Thymus (tissue), 11 donors: ENCODE results near the gene HOXA4. TPM values are rescaled to one million over a fixed set of nuclear protein-coding genes. Genes with fewer than 3 reads are reported as not detected.

Experiments used
- DNase-seq, 9 donors: peaks; one replicate each; pipeline ENCODE4 v3.0.0-alpha.2; 2013; ENCODE audit warnings: low spot score in 9 of 9, low read depth in 6 of 9, missing footprints in 1 of 9
- H3K27ac ChIP-seq, 2 donors: one replicate each; pipeline ENCODE4 v1.5.1; 2013; ENCODE audit warnings: control low read depth in 1 of 2, low read depth in 1 of 2, low read length in 1 of 2, mild to moderate bottlenecking in 1 of 2, moderate library complexity in 1 of 2
- H3K27me3 ChIP-seq, 2 donors: one replicate each; pipeline ENCODE4 v1.5.1; 2013; ENCODE audit warnings: low read length in 1 of 2; ENCODE audit not compliant: control insufficient read depth in 2 of 2, insufficient read depth in 1 of 2
- H3K36me3 ChIP-seq, 2 donors: one replicate each; pipeline ENCODE4 v1.5.1; 2013; ENCODE audit warnings: low read length in 1 of 2, mild to moderate bottlenecking in 1 of 2, moderate library complexity in 1 of 2; ENCODE audit not compliant: control insufficient read depth in 2 of 2, insufficient read depth in 2 of 2
- H3K4me1 ChIP-seq, 2 donors: one replicate each; pipeline ENCODE4 v1.5.1; 2013; ENCODE audit warnings: low read length in 2 of 2; ENCODE audit not compliant: control insufficient read depth in 2 of 2, insufficient read depth in 2 of 2
- H3K4me3 ChIP-seq, 2 donors: one replicate each; pipeline ENCODE4 v1.5.1; 2013; ENCODE audit warnings: low read length in 2 of 2, control low read depth in 1 of 2, mild to moderate bottlenecking in 1 of 2
- H3K9me3 ChIP-seq, 2 donors: one replicate each; pipeline ENCODE4 v1.5.1; 2013; ENCODE audit warnings: low read length in 1 of 2, mild to moderate bottlenecking in 1 of 2; ENCODE audit not compliant: control insufficient read depth in 2 of 2, insufficient read depth in 1 of 2
- WGBS: extraction: QIAGEN DNeasy Blood & Tissue Kit; methylation state at CpG from one replicate; pipeline ENCODE4 v1.1.7; 2013; 5-methylcytosine and 5-hydroxymethylcytosine counted together
- polyA plus RNA-seq: library from polyadenylated mRNA; stranded (reverse); fragments of 200-250 nt; gene quantifications from one replicate; pipeline ENCODE4 v1.2.3, GENCODE V29; 2013
- total RNA-seq: library from RNA; stranded (reverse); fragments of 120-200 nt; gene quantifications from one replicate; pipeline ENCODE4 v1.2.4, GENCODE V29; 2013
- donor health status: healthy.

HOXA4 gene
- total and polyA plus RNA-seq, 2 donors, result 0.42 to 3.0 TPM

DNA sequence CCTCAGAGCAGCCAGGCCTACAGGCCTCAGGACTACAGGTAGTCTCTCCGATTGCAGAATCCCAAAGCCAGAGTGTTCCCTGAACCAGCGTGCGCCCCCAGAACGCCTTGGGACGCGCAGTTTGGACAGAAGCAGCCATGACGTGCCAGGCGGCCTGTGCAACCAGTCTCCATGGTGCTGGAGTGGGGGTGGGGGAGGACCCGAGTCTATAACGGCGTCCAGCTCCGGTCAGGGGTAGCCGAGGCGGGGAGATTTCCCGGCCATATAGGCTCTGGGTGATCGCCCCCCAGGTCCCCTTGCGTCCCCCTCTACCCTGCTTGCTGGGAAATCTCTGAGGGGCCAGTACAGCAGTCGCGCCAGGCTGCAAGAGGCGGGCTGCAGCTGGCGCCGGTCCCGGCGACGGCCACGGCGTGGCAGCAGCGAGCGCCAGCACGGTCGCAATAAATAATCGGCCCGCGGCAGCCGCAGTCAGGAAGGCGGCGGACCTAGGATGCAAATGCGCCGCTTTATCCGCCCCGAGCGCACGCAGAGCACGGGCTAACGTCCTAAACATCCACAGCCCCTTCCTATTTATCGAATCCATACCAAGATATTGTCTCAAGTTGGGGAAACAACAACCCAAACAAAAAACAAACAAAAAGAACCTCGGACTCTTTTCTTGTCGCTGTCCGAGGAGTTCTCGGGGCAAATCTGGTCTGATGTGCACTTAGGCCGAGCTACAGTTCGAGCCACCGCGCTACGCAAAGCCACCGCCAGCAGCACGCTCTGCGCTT is 20.2 kb upstream of the HOXA4 start:
- Histone ChIP-seq H3K9me3 (peaks cover 0 to 51% of the 10 kb centered on the region in 2 donors), H3K4me1 (peaks cover 24 to 51% of the 10 kb centered on the region in 2 donors), H3K36me3 (no peaks in the 10 kb centered on the region), H3K27ac (no peak overlapping the region), H3K4me3 (peak overlapping the region; percentile 26 to 38), H3K27me3 (peaks cover 86 to 100% of the 10 kb centered on the region in 2 donors)
- under 1% methylated on average over 58 of the region's 58 CpGs for WGBS
- peak in 3 of 9 donors; percentile 56 to 78 (median 70) for DNase-seq

DNA sequence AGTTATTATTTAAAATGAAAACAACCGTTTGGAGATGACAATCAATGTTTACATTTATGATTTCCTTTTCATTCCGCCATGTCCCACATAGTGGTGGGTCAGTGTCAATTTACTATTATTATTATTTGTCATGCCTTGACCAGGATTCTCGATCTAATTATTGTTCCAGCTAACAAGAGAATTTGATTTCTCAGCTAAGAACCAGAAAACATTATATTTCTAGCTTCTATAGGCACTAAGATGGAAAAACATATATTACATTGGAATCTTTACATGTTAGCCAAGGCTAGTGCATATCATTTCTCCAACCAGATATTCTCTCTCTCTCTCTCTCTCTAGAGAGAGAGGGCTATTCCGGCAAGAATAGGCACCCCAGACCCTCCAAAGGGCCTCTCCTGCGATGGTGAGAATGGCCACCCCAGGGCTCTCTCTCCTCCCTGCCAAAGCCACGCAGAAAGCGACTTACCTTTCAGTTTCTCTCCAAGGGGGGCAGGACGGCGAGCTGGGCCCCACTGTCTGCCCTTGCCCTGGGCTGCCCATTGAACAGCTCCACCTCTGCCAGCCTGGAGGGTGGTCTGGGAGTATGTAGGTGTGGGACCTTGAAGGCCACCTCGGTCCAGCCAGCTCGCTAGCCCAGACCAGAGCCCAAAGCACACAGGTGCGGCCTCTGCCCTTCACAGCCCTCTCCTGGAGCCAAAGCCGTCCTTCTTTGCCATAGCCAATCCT is 19.4 kb upstream of the HOXA4 start:
- peaks cover 18 to 43% of the 10 kb centered on the region in 2 donors for H3K4me1 ChIP-seq
- no peak overlapping the region for H3K27ac ChIP-seq
- H3K36me3 ChIP-seq, result no peaks in the 10 kb centered on the region
- peaks cover 0 to 50% of the 10 kb centered on the region in 2 donors for H3K9me3 ChIP-seq
- H3K4me3 ChIP-seq, result peak overlapping the region; percentile 22 to 38
- H3K27me3 ChIP-seq, result peaks cover 81 to 100% of the 10 kb centered on the region in 2 donors
- WGBS, result 16% methylated on average over 13 of the region's 13 CpGs
- DNase-seq, result no peak

DNA sequence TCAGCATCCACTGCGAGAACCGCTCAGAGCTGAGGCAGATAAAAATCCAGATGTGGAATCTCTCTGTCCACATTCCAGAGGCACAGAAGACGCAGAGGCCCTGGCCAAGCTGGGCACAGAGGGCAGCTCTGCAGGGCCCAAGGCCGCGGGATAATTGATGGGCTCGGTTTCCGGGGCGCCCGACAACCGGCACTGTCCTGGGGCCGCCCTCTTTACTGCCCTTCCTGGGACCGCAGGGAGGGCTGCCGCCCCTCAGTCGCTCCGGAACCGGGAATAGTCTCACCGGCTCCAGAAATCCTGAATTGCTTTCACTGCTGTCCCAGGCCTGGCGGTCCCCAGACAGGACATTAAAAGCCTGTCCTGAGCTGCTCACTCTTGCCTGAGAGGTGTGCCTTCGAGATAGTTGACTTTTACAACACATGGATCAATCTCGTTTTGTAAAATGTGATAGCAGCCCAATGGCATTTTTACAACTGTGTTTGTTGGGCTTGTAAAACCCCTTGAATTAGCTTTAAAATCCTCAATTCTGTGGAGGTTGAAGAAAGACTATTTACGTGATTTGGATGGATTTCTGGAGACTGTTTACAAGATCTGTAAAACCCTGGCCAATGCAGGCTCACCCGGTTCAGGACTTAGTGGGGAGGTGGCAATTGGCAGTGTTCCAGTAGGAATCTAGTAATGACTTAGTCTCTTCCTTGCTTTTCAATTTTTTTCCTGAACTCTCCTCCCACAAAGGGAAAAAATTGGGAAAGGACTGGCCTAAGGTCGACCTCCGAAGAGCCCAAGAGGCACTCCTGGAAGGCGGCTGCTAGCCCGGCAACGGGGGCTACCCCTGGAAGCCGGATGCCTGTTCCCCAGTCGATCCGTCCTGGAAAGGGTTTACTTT is 18.4 kb upstream of the HOXA4 start:
- H3K27me3 ChIP-seq, result peaks cover 74 to 100% of the 10 kb centered on the region in 2 donors
- WGBS, result 25% methylated on average over 30 of the region's 30 CpGs
- no peak overlapping the region for H3K27ac ChIP-seq
- DNase-seq, result no peak
- H3K4me1 ChIP-seq, result peaks cover 16 to 39% of the 10 kb centered on the region in 2 donors
- peaks cover 0 to 54% of the 10 kb centered on the region in 2 donors for H3K9me3 ChIP-seq
- no peaks in the 10 kb centered on the region for H3K36me3 ChIP-seq
- no peak overlapping the region for H3K4me3 ChIP-seq

DNA sequence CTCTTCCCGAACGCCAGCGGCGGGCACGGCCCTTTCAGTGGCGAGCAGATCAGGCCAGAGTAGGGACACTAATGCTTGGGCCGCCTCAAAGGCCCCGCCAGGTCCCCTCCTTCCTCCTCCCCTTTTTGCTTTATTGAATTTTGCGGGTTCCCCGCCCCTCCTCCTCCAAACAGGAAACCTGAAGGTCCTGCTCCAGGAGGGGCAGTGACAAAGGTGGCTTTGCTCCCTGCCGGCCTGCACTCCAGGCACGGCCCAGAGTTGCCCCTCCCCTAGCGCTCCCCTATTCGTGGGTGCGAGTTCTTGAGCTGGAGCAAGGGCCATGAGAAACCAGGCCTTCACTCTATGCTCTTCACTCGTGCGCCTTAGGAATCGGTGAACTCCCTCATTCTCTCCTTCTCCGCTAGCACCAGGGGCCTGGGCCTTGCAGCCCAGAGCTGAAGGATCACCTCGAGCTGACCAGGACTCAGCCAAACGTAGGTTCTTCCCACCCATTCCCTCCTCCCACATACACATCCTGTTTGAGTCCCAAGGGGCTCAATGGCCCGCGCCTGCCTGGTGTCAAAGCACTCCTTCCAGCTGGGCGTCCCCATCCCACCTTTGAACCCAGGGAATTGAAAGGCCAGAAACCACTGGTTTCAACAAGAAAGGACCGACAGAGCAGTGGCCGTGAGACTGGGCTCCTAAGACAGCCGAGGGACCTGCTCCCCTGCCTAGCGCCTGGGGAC is 17.6 kb upstream of the HOXA4 start:
- no peak for DNase-seq
- WGBS, result 9% methylated on average over 28 of the region's 28 CpGs
- Histone ChIP-seq H3K27ac (no peak overlapping the region), H3K4me3 (peak overlapping the region in 1 of 2 donors; percentile 17), H3K9me3 (peaks cover 2 to 54% of the 10 kb centered on the region in 2 donors), H3K36me3 (no peaks in the 10 kb centered on the region), H3K4me1 (peaks cover 16 to 39% of the 10 kb centered on the region in 2 donors), H3K27me3 (peaks cover 66 to 100% of the 10 kb centered on the region in 2 donors)

DNA sequence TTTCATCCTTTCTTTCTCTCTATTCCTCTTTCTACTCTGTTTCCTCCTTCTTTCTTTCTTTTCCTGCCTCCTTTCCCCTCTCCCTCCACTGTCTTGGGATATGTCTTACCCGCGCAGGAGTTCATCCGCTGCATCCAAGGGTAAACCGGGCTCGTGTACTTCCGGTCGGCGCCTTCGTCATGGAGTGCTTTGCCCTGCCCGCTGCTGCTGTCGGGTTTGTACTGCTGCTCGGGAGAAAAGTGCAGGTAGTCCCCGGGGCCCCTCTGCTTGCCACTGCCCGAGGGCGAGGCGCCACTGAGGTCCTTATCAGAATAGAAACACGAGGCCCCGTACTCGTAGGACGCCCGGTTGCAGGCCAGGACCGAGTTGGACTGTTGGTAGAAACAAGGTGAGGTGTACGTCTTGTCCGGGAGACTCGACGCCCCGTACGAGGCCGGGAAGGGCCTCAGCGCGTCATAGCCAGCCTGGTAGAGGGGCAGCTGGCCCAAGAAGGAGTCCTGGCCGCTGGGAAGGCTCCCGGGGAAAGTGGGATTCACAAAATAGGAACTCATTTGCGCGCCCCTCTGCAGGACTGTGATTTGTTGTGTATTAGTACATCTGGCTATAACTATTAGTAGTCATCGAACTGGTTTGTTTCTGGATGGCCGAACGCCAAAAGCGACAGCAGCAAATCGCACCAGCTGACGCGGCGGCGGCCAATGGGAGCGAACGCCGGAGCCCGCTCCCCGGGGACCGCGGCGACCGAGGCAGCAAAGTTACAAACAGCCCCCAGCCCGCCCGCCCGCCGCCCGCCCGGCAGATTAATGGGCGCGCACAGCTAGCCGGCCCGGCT is 16.9 kb upstream of the HOXA4 start, which contains the start of gene HOXA6:
Gene HOXA6 (minus strand): TSS at position 576 of the 832 bp plus-strand sequence. CDS start 25 bp downstream, at position 551.
- Histone ChIP-seq H3K4me3 (peak within 1 kb of the TSS in 1 of 2 donors; percentile 17), H3K9me3 (peaks cover 2 to 50% of the 10 kb centered on the region in 2 donors), H3K27me3 (peaks cover 58 to 100% of the 10 kb centered on the region in 2 donors), H3K4me1 (peaks cover 15 to 38% of the 10 kb centered on the region in 2 donors), H3K27ac (no peak within 1 kb of the TSS), H3K36me3 (no peaks in the 10 kb centered on the region)
- no peak for DNase-seq
- 28% methylated on average over 63 of the region's 63 CpGs for WGBS

DNA sequence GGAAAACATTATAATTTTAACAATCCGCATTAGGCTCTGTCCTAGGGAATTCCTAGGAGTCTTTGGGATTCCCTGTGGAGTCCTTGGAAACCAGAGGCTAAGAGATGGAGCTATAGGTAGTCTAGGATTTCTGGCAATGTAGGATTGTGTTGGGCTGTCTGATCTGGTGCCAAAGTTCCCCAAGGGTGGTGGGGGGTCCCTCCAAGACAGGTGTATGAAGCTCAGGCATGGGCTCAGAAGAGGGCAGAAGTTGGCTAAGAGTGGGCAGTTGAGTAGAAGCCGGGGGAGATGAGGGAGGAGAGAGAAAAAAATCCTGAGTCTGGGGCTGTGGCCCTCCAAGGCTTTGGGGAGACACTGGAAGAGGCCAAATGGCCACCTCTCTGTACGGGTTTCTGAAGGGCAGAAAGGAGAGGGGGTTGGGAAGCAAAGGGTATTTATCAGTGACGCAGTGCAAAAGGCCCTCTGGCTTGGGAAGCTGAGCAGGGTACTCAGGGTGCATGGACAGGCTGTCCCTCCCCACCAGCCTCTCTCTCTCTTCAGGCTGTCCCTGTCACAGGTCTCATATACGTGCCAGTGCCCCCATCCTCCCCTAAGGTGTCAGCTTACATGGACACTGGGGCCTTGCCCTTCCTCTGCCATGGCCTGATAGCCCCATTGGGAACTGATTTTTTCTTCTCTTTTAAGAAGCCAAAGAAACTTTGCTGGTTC is 16.1 kb upstream of the HOXA4 start:
- DNase-seq, result no peak
- peaks cover 2 to 42% of the 10 kb centered on the region in 2 donors for H3K9me3 ChIP-seq
- H3K4me3 ChIP-seq, result no peak overlapping the region
- 96% methylated on average over 5 of the region's 5 CpGs for WGBS
- peaks cover 12 to 30% of the 10 kb centered on the region in 2 donors for H3K4me1 ChIP-seq
- no peaks in the 10 kb centered on the region for H3K36me3 ChIP-seq
- no peak overlapping the region for H3K27ac ChIP-seq
- peaks cover 53 to 100% of the 10 kb centered on the region in 2 donors for H3K27me3 ChIP-seq

DNA sequence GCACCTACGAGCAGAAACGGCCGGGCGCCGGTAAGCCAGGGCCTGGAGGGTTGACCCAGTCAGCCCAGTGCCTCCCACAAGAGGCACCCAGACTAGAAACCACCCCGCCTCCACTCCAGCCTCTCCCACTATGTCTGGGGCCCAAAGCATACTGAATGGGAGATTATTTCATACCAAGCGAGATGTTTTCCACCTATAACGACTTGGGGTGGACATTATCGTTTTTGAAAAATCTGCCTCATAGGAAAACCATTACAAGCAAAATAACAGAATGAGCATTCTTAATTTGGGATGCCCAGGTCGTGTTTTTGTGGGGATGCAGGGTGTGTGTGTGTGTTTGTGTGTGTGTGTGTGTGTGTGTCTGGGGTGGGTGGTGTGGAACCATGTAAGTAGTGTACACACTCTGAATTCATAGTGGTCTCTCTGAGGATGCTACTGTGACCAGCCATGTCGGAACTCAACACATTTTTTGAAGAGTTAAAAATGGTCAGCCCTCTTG is 15.4 kb upstream of the HOXA4 start:
- WGBS, result 89% methylated on average over 11 of the region's 11 CpGs
- H3K4me3 ChIP-seq, result no peak overlapping the region
- peaks cover 46 to 97% of the 10 kb centered on the region in 2 donors for H3K27me3 ChIP-seq
- no peak for DNase-seq
- H3K27ac ChIP-seq, result no peak overlapping the region
- peaks cover 6 to 23% of the 10 kb centered on the region in 2 donors for H3K4me1 ChIP-seq
- H3K9me3 ChIP-seq, result peaks cover 2 to 36% of the 10 kb centered on the region in 2 donors
- H3K36me3 ChIP-seq, result no peaks in the 10 kb centered on the region
